HepG2 (cell line): Measurements from ENCODE around the gene P2RY8. TPM values are rescaled to one million over a fixed set of nuclear protein-coding genes. Genes with fewer than 3 reads are reported as not detected.

ENCODE experiments used
- ATAC-seq: fragments of 200-7000 bp; cut with Tn5 transposase; 3 replicates; pipeline ENCODE4 v1.9.1; 2020; ENCODE audit warnings: mild to moderate bottlenecking, moderate library complexity
- BruUV-seq: library from RNA; stranded (reverse); fragments of 400-500 nt; replicated peaks from 2 replicates; lab custom pipeline; 2021; lab: Mats Ljungman, UMichigan
- CTCF ChIA-PET: fragments of 300-600 bp; formaldehyde crosslinking; extraction: SDS; loops from one replicate; lab custom pipeline; 2021; ENCODE audit warnings: low total read pairs, inconsistent platforms, low intra/inter-chr PET ratio; lab: Yijun Ruan, JAX
- POLR2A ChIA-PET: fragments of 350-600 bp; sonication (Branson Sonifier 250); formaldehyde crosslinking; loops from one replicate; lab custom pipeline; 2020; ENCODE audit warnings: antibody characterized with exemption, inconsistent platforms; lab: Yijun Ruan, JAX
- DNase-seq: peaks from one replicate; pipeline ENCODE4 v3.0.0-alpha.2; 2015; ENCODE audit warnings: low spot score
- FAIRE-seq: peaks from 3 replicates; lab custom pipeline; 2011; peaks lifted over from hg19 to GRCh38; lab: Jason Lieb, UNC
- H2AFZ ChIP-seq: one replicate; pipeline ENCODE4 v1.6.1; 2011; ENCODE audit warnings: low read length, inconsistent platforms
- H3K27ac ChIP-seq: fragments of 300-600 bp; 3 replicates; pipeline ENCODE4 v1.8.0; 2011; ENCODE audit warnings: mixed run types, mild to moderate bottlenecking, mixed read lengths, low read length, inconsistent platforms; ENCODE audit not compliant: insufficient read depth; ENCODE audit errors: extremely low read length
- H3K27me3 ChIP-seq, 2 experiments: fragments of 200-600 bp in 1 of 2; 2 replicates in 1 of 2; 3 replicates in 1 of 2; pipeline versions ENCODE4 v1.6.0 to v1.8.0; 2011; ENCODE audit warnings: low read length in 2 of 2, mild to moderate bottlenecking in 2 of 2, moderate library complexity in 2 of 2, inconsistent platforms in 1 of 2; ENCODE audit not compliant: insufficient read depth in 2 of 2, control insufficient read depth in 1 of 2
- H3K36me3 ChIP-seq, 2 experiments: fragments of 200-600 bp in 1 of 2; replicated peaks in 1 of 2; 2 replicates in 1 of 2; 3 replicates in 1 of 2; pipeline versions ENCODE4 v1.5.1 to v1.8.0; 2011; ENCODE audit warnings: low read length in 2 of 2, inconsistent platforms in 1 of 2; ENCODE audit not compliant: insufficient read depth in 2 of 2, control insufficient read depth in 1 of 2
- H3K4me1 ChIP-seq: 2 replicates; pipeline ENCODE4 v1.5.1; 2012; ENCODE audit warnings: low read length, inconsistent platforms; ENCODE audit not compliant: insufficient read depth
- H3K4me2 ChIP-seq: 2 replicates; pipeline ENCODE4 v1.6.0; 2011; ENCODE audit warnings: low read depth, low read length, inconsistent platforms
- H3K4me3 ChIP-seq, 3 experiments: fragments of 200-600 bp in 1 of 3; sonication (generic), shearing (Covaris generic) in 1 of 3; replicated peaks in 1 of 3; 2 replicates each; pipeline ENCODE4 v1.5.1; 2011 to 2016; ENCODE audit warnings: low read length in 3 of 3, inconsistent platforms in 2 of 3, low read depth in 2 of 3, mild to moderate bottlenecking in 2 of 3, control low read depth in 1 of 3, mixed read lengths in 1 of 3; ENCODE audit not compliant: insufficient read depth in 1 of 3
- H3K79me2 ChIP-seq: one replicate; pipeline ENCODE4 v1.6.1; 2011; ENCODE audit warnings: low read length, inconsistent platforms; ENCODE audit not compliant: insufficient read depth
- H3K9ac ChIP-seq: 2 replicates; pipeline ENCODE4 v1.6.0; 2011; ENCODE audit warnings: mild to moderate bottlenecking, low read depth, low read length, inconsistent platforms; ENCODE audit not compliant: insufficient read depth
- H3K9me3 ChIP-seq: 2 replicates; pipeline ENCODE4 v1.5.1; 2012; ENCODE audit warnings: mild to moderate bottlenecking, low read length
- H4K20me1 ChIP-seq: 2 replicates; pipeline ENCODE4 v1.6.0; 2011; ENCODE audit warnings: inconsistent platforms, mild to moderate bottlenecking, low read length, moderate library complexity; ENCODE audit not compliant: insufficient read depth
- ARNT2 ChIP-seq: sonication (generic); formaldehyde crosslinking; IDR thresholded peaks from 2 replicates; pipeline ENCODE4 v1.8.0; 2022; ENCODE audit warnings: mild to moderate bottlenecking, low read depth, missing genetic modification reagents, moderate library complexity
- HCFC1 ChIP-seq: fragments of 150-350 bp; IDR thresholded peaks from 2 replicates; pipeline ENCODE4 v1.6.1; 2014; ENCODE audit warnings: low read depth, low read length
- HOXA5 ChIP-seq: sonication (generic); formaldehyde crosslinking; IDR thresholded peaks from 2 replicates; pipeline ENCODE4 v1.4.0; 2020; ENCODE audit warnings: missing genetic modification reagents
- NFIB ChIP-seq: sonication (generic); formaldehyde crosslinking; IDR thresholded peaks from 2 replicates; pipeline ENCODE4 v1.9.0; 2021; ENCODE audit warnings: missing genetic modification reagents, mild to moderate bottlenecking, borderline replicate concordance
- NR2F6 ChIP-seq, 2 experiments: IDR thresholded peaks; 2 replicates each; pipeline ENCODE4 v1.6.1; 2016; ENCODE audit warnings: antibody characterized with exemption in 1 of 2, mild to moderate bottlenecking in 1 of 2
- SNAI1 ChIP-seq: sonication (generic); formaldehyde crosslinking; IDR thresholded peaks from 2 replicates; pipeline ENCODE4 v1.5.0; 2020; ENCODE audit warnings: mild to moderate bottlenecking, missing genetic modification reagents, borderline replicate concordance
- SSRP1 ChIP-seq: IDR thresholded peaks from 2 replicates; pipeline ENCODE4 v1.6.1; 2016; ENCODE audit warnings: control low read depth
- STAG1 ChIP-seq: sonication (generic); formaldehyde crosslinking; IDR thresholded peaks from 2 replicates; pipeline ENCODE4 v1.4.0; 2020; ENCODE audit warnings: missing genetic modification reagents
- XBP1 ChIP-seq: sonication (generic); formaldehyde crosslinking; IDR thresholded peaks from 2 replicates; pipeline ENCODE4 v1.5.0; 2020; ENCODE audit warnings: missing genetic modification reagents
- ZKSCAN8 ChIP-seq: IDR thresholded peaks from 2 replicates; pipeline ENCODE4 v1.6.1; 2016; ENCODE audit warnings: borderline replicate concordance, missing genetic modification reagents, missing compliant biosample characterization
- ZNF432 ChIP-seq: sonication (generic); formaldehyde crosslinking; IDR thresholded peaks from 2 replicates; pipeline ENCODE4 v1.5.0; 2020; ENCODE audit warnings: missing genetic modification reagents, mild to moderate bottlenecking, borderline replicate concordance
- whole genome bisulfite sequencing: methylation state at CpG from one replicate; pipeline ENCODE4 v1.1.6; 2017; ENCODE audit warnings: low lambda C conversion rate; 5-methylcytosine and 5-hydroxymethylcytosine counted together
- in situ Hi-C: cut with HindIII; loops from 2 replicates; pipeline ENCODE4 v1.10.0; 2017; ENCODE audit warnings: low pct_unique_long_range_greater_than_20kb; ENCODE audit not compliant: extremely low pct_ligation_motif_present
- intact Hi-C: fragments of 100-400 bp; cut with micrococcal nuclease; formaldehyde crosslinking; loops from one replicate; pipeline ENCODE4 v1.10.0; 2022; ENCODE audit not compliant: unreplicated experiment
- polyA plus RNA-seq, 8 experiments: library from polyadenylated mRNA; depleted of rRNA in 3 of 8; stranded (reverse) in 7 of 8; unstranded in 1 of 8; fragments of >200 nt; fragmentation: Illumina TruSeq in 4 of 8; extraction: Trizol in 4 of 8; gene quantifications; 2 replicates each; pipeline versions ENCODE4 v1.2.1 to v1.2.3, GENCODE V29; 2011 to 2016; ENCODE audit warnings: low read depth in 4 of 8, missing spikeins in 1 of 8, mixed read lengths in 1 of 8; ENCODE audit not compliant: insufficient read depth in 1 of 8
- total RNA-seq, 5 experiments: library from RNA; depleted of rRNA; stranded (reverse); fragments of >200 nt; fragmentation: Illumina TruSeq; extraction: Trizol; gene quantifications; 2 replicates each; pipeline ENCODE4 v1.2.3, GENCODE V29; 2016; ENCODE audit warnings: low read depth in 1 of 5
- TF ChIP-seq, protein P1 (sequence below): sonication (generic); formaldehyde crosslinking; conservative IDR thresholded peaks from 2 replicates; pipeline ENCODE4 v1.5.0; 2020; ENCODE audit warnings: missing genetic modification reagents
- TF ChIP-seq, protein P2 (sequence below): sonication (generic); formaldehyde crosslinking; IDR thresholded peaks from 2 replicates; pipeline ENCODE4 v1.4.0; 2020; ENCODE audit warnings: missing genetic modification reagents

Gene P2RY8
- total and polyA plus RNA-seq, 2 of the 13 experiments (the other 11 are each of a cell fraction or from before 2014, with no cell fraction given): 1.0 to 1.3 TPM

DNA sequence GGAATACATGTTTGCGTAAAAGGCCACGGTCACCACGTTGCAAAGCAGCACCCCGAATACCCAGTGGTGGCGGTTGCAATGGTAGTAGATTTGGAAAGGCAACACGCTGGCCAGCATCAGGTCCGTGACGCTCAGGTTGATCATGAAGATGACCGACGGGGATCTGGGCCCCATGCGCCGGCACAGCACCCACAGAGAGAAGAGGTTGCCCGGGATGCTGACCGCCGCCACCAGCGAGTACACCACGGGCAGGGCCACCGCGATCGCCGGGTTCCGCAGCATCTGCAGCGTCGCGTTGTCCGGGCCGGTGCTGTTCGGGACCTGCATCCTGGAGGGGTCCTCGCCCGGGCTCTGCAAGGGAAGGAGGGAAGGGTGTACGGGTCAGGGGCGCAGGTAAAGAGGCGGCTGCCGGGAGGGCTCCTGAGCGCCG lies 70.7 kb downstream of the P2RY8 start:
- ChIA-PET CTCF (no interaction called here), POLR2A (no interaction called here)
- FAIRE-seq: no peak
- H3K9me3 ChIP-seq: no peaks in the 10 kb centered on the region
- no peak for DNase-seq
- BruUV-seq: no TSS peak
- H2AFZ ChIP-seq: no peak overlapping the region
- ATAC-seq: no peak
- in situ Hi-C loops: loop anchor here (5.0 to 25.0 kb wide), 2 partner anchors 116 to 1146 kb away; no protein-coding TSS in a partner anchor
- no peak overlapping the region for H3K27ac ChIP-seq
- H4K20me1 ChIP-seq: no peaks in the 10 kb centered on the region
- 95% methylated on average over 30 of the region's 36 CpGs for WGBS
- H3K4me1 ChIP-seq: no peaks in the 10 kb centered on the region
- no peak overlapping the region for H3K4me2 ChIP-seq
- H3K36me3 ChIP-seq: no peaks in the 10 kb centered on the region
- H3K9ac ChIP-seq: no peak overlapping the region
- TF ChIP-seq, protein P1, sequence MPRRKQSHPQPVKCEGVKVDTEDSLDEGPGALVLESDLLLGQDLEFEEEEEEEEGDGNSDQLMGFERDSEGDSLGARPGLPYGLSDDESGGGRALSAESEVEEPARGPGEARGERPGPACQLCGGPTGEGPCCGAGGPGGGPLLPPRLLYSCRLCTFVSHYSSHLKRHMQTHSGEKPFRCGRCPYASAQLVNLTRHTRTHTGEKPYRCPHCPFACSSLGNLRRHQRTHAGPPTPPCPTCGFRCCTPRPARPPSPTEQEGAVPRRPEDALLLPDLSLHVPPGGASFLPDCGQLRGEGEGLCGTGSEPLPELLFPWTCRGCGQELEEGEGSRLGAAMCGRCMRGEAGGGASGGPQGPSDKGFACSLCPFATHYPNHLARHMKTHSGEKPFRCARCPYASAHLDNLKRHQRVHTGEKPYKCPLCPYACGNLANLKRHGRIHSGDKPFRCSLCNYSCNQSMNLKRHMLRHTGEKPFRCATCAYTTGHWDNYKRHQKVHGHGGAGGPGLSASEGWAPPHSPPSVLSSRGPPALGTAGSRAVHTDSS: no peak
- TF ChIP-seq, protein P2, sequence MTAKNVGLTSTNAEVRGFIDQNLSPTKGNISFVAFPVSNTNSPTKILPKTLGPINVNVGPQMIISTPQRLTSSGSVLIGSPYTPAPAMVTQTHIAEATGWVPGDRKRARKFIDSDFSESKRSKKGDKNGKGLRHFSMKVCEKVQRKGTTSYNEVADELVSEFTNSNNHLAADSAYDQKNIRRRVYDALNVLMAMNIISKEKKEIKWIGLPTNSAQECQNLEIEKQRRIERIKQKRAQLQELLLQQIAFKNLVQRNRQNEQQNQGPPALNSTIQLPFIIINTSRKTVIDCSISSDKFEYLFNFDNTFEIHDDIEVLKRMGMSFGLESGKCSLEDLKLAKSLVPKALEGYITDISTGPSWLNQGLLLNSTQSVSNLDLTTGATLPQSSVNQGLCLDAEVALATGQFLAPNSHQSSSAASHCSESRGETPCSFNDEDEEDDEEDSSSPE (CRISPR knock-in tag): no peak
- TF ChIP-seq SSRP1 (CRISPR knock-in tag) (no peak), SNAI1 (CRISPR knock-in tag) (no peak), HCFC1 (no peak), ARNT2 (no peak), STAG1 (no peak), XBP1 (CRISPR knock-in tag) (no peak), ZKSCAN8 (CRISPR knock-in tag) (no peak), HOXA5 (CRISPR knock-in tag) (no peak), NR2F6 (IDR thresholded peaks at IDR 0.05) (no peak), NR2F6 (CRISPR knock-in tag; IDR thresholded peaks at IDR 0.05) (no peak), NFIB (no peak), ZNF432 (no peak)
- TF ChIP-seq, all 625 proteins: peak for 0
- H3K4me3 ChIP-seq: no peak overlapping the region
- H3K27me3 ChIP-seq: no peaks in the 10 kb centered on the region
- intact Hi-C loops: no loop called here
- no peaks in the 10 kb centered on the region for H3K79me2 ChIP-seq
